Activated T-helper 1 cell treated with anti-CD3 and anti-CD28 coated beads, Interleukin-2, amount 50 U/mL, for 16 hours (primary cell): Measurements from ENCODE around the gene TRIM36.

ENCODE experiments used
- DNase-seq, 2 donors: peaks; one replicate each; pipeline ENCODE4 v3.0.0-alpha.2; 2020; ENCODE audit warnings: low read depth in 1 of 2, low spot score in 1 of 2

The TRIM36 gene

DNA sequence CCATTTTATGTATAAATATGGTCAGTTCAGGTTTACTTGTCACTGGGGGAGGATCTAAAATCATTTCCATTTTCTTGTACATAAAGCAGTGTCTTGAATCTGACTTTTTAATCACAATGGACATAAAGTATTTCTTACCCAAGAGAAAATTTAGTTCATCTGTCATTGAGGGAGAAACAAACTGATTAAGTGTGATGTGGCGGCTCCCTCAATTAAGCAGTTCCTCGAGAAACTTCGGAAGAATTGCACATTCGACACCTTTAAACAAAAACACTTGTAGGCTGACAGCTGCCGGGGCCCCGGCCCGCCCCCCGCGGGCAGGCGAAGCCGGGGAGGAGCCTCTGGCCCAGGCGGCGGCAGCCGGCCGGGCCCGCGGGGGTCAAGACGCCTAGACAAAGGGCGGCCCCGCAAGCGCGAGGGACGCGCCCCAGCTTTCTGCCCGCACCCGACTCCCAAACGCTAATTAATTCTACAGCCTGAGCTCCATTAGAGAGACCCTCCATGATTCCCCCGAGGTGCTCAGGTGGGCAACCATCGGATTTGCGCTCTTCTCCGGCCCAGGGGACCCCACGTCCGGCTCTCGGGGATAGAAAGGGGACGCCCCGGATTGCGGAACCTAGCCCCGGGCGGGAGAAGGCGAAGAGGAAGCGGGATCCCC is 750 bp downstream of the TRIM36 start:
- DNase-seq: no peak

DNA sequence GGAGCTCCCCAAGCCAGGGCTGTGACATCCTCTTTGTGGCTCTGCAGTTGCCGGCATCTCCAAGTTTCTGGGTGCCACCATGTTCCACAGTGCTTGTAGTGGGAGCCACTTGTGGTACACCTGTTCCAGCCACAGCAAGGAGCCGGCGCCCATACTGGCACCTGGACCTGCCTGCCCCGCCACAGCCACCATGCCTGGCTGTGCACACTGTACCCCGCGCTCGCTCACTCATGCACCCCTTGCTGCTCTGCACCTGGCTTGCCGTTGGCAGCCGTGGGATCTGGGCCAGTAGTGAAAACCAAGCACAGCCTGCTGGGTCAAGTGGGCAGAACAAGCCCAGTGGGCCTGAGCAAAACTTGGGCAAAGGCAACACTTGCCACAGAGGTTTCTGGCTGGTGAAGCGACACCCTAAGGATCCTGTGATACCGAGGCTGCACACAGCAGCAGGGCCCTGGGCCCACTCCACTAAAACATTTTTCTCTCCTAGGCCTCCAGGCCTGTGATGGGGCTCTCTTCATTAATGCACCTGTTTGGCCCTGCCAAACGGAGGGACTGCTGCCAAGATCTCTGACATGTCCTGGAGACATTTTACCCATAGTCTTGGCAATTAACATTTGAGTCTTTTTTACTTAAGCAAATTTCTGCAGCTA is 2.8 kb downstream of the TRIM36 start:
- DNase-seq: no peak

DNA sequence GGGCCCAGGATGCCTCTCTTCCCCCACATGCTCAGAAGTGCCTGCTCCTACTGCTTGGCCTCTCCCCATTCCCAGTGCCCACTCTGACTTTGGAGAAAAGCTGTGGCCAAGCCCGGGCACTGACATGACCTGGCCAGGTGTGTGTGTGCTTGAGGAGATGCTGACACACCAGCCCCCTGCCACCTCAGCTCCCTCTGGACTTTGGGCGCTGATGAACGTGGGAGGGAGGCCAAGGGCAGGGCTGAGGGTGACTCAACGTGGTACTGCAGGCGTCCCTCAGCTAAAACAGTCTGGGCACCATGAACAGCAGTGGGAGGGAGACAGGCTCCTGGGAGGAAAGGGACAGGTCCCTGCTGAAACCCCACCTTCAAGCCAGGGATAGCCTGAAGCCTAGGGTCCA is 3.9 kb downstream of the TRIM36 start:
- no peak for DNase-seq

DNA sequence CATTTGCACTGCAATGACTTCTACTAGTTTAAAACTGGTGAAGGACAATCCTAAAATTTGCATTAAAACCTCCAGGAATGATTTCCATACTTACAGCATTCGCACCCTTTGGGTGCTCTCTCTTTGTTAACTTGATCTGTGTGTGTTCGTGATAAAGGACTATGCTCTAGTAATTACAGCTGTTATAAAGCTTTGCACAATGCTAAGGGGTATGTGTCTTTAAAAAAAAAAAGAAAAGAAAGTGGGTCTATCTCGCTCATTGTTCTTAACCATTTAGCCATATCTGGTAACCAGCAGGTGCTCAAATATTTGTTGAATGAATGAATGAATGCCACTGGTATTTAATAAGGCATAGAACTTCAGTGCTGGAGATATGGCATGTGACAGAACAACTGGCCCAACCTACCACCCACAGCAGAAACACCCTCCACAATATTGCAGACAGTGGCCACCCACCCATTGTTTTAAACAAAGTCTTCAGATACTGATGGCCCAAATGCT is 8.7 kb downstream of the TRIM36 start:
- no peak for DNase-seq

DNA sequence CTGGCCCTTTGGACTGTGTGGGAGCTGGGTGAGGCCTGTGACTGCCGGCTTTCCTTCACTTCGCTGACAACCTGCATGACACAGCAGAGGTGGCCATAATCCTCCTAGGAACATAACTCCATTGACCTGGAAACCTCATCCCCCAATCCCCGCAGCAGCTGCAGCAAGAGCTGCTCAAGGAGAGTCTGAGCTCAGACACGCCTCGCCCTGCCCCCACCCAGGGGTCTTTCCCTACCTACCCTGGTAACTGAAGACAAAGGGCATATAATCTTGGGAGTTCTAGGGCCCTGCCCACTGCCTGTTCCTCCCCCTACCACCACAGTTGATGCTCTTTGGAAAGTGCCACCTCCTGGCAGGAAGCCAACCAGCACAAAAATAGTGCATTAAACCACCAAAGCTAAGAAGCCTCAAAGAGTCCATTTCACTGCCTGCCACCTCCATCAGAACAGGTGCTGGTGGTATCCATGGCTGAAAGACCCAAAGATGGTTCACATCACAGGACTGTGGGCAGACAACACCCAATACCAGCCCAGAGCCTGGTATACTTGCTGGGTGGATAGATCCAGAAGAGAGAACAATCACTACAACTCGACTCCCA is 18.4 kb downstream of the TRIM36 start:
- DNase-seq: no peak

DNA sequence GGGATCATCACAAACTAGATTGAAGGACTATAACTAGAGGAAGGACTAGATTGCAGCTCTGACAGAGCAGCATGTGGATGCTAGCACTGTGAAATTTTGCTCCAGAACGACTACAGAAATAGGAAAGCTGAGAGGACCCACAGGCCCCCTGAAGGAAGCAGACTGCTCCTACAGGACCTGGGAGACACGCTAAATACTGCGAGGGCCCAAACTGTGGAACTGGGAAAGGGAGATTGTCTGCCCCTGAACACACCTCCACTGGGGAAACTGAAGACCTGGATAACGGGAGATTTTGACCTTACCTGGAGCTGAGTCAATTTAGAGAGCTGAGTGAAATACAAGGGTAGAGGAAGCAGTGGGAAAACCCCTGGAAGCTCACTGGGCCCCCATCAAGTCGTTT is 19.2 kb downstream of the TRIM36 start:
- no peak for DNase-seq

DNA sequence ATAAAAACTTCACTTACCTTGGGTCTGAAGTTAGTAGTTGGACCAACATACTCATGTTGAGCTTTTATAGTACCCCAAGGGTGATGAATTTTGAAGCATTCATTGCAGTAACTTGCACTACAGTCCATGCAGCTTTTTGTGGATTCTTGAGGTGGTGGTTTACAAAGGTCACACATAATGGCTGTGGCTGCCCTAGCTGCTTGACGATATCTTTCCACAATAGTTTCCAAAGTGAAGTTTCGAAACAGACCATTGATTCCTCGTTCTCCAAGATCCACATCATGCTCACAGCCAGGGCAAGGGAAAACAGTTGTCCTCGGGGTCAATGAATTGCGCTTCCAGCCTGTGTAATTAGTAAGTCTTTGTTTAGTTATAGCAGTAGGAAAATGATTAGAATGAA is 22.7 kb downstream of the TRIM36 start:
- DNase-seq: no peak

DNA sequence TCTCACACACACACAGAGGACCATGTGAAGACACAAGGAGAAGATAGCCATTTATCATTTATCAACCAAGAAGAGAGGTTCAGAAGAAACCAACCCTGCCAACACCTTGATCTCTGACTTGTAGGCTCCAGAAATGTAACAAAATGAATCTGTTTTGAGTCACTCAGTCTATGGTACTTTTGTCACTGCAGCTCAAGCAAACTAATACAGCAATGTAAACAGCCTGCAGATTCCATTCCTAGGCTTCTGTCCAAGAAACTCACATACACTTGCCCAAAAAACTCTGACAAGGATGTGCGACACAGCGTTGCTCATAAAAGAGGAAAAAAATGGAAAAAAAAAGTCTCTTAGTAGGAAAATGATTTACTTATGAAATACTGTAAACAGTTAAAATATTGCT is 33.4 kb downstream of the TRIM36 start:
- DNase-seq: no peak

DNA sequence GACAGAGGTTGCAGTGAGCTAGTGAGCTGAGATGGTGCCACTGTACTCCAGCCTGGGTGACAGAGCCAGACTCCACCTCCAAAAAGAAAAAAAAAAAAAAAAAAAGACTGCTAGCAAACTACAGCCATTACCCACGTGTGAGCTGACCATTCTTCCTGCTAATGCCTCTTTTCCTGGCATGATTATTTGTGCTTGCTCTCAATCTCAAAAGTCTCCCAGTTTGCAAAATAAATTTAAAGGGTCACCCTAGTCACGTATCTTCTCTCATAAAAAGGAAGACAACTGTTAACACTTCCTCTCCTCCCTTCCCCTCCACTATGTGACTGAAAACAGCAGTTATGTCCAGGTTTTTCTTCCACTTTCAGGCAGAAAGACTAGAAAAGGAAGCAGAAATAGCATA is 37.2 kb downstream of the TRIM36 start:
- DNase-seq: no peak

DNA sequence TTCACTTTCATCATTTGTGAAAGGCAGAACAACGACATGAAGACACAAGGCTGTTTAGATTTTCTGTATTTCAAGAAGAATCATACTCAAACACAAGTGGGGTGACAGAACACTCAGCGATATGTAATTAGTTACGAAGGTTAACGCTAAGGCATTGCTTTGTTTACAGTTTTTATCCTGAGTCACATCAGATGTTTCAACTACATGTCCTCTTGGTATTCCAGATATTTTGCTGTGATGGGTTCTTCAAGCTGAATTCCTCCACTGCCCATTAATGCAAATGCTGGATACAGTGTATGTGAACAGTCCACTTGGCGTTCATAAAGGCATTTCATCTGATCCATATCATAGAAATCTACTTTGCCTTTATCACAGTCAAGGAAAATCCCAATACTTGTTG is 43.4 kb downstream of the TRIM36 start:
- no peak for DNase-seq

DNA sequence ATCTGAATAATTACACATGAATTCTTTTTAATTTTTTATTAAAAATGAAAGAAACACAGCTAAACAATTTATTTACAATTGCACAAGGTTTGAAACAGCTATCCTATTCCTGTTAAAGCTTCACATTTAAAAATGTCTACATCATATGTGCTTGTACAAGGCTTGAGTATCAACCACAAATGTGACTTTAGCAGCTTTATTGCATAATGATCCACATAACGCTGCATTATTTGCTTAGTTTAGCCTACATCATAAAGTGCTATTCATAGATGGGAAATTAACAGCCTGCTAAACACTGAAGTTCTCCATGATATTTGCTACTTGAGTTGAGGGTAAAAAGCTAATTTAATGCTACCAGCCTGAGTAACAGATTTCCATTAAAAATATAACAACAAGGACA is 45.0 kb downstream of the TRIM36 start:
- no peak for DNase-seq

DNA sequence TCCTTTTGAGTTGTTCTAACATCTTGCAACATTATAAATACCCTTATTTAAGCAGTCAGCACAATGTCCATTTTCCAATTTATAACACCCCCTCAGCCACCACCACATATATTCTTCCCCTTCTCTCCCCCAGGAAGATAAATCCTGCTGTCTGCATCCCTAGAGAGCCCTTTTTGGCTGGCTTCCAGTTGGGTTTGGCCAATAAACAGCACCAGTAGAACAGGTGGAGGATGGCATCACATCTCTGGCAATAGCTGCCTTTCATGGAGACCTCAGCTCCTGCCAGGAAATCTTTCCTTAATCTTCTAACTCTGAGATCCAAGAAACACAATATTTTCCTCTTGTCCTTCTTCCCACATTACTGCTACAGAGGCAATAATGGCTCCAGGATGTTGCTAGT is 53.7 kb downstream of the TRIM36 start:
- DNase-seq: no peak

DNA sequence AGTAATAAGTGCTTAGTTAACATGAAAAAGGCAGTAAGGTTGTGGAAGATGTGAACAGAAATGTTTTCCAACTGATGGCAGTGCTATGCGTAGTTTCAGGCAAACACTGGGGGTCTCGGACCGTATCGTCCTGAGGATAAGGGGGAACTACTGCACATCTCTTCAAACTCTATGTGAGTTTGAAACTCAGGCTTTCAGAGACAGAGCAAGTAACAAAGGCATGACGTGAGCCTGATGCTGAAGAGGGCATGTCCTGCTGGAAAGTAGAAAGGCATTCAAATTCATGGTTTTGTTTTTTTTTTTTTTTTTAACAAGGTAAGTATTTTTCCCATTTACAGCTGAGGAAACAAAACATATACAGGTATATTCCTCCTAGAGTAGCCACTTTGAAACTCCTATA is 59.9 kb downstream of the TRIM36 start:
- DNase-seq: no peak

DNA sequence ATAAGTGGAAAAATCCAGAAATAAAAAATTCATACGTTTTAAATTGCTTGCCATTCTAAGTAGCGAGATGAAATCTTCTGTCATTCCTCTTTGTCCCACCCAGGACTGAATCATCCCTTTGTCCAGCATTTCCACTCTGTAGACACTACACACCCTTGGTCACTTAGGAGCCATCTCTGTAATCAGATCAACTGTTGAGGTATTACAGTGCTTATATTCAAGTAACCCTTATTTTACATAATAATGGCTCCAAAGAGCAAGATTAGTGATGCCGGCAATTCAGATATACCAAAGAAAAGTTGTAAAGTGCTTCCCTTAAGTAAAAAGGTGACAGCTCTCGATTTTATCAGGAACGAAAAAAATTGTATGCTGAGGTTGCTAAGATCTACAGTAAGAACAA is 60.4 kb downstream of the TRIM36 start:
- no peak for DNase-seq

DNA sequence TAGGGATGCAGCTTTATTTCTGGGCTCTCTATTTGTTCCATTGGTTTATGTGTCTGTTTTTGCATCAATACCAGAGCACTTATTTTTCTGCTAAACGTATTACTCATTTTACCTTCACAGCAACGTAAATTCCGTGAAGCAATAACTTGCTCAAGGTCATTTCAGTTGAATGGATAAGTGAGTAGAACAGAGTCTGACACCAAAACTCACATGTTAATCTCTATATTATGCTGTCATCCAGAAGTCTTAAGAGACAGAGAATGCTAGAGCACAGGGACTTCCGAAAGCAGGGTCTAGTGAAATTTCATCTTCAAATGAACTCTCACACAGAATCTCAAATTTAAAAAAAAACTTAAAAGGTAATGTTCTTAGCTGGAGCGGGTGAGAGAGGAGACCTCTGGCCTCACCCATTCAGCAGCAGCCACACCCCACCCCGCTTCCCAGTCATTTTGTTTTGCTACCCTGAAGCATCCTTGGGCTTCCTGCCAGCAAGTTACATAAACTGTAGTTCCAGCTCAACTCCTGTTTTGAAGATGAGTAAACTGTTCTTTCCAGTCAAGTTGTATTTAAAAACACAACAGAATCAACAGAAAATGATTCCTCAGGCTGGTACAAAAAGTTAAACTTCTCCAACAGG is 69.3 kb downstream of the TRIM36 start:
- no peak for DNase-seq

DNA sequence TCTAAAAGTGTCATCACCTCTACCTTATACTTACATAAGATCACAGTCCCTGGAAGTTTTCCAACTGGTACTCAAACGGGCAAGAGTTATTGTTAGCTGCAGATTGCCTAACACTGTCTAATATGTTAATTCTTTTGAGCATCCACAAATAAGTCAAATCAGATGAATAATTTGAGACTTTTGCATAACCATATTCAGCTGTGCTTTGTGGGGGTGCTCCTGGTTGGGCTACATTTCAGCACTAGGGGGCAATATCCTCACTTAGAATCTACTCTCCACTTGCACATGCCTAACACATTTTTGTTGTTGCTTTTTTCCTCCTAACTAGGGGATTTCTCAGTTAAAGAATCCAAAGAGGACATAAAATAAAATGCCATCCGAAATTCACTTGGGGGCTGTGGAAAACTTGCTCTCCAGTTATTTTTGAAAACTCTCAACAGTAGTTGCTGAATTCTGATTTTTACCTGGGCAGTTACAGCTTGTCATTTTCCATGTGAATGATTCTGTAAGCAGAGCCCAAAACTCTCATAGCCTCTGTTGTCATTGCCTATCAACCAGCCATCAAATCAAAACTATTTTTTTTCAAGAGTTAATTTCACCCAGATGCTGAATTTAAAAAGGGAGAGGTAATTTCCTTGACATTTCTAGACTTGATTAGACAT is 71.5 kb downstream of the TRIM36 start:
- no peak for DNase-seq

DNA sequence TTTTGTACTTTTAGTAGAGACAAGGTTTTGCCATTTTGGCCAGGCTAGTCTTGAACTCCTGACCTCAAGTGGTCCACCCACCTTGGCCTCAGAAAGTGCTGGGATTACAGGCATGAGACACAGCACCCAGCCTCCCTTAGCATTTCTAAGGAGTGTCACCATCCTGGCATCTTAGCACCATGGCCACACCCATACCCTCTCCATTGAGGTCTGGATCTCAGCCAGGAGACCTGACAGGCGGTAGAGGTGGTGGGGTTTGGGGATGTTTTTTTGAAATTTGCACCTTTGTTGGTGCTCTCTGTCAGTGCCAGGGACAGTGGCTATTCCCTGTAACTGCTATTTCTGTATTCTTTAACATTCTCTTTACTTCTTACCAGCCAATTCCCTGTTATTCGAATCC is 72.5 kb downstream of the TRIM36 start:
- no peak for DNase-seq

DNA sequence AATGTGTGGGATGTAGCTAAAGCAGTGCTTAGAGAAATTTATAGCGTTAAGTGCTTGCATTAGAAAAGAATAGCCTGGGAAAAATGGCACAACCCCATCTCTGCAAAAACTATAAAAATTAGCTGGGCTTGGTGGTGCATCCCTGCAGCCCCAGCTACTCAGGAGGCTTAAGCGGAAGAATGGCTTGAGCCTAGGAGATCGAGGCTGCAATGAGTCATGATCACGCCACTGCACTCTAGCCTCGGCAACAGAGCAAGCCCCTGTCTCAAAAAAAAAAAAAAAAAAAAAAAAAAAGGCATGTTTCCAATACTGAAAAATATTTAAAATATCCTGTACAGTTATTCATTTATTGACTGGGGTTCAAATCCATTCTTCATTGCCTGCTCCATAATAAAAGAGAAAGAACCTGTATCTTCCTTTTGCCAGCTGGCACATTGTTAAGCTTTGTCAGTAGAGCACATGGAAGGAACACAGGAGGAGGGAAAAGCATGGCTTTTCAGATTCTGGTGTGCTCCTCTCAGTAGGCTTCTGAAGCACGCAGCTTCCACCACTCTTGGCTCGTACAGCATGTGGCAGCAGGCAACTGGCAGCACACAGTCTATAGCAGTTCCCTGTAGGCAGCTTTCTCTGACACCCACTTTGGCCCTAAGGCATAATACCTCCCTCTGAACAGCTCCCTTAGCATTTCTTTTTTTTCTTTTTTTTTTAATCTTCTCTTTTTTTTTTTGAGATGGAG is 73.5 kb downstream of the TRIM36 start:
- DNase-seq: no peak

DNA sequence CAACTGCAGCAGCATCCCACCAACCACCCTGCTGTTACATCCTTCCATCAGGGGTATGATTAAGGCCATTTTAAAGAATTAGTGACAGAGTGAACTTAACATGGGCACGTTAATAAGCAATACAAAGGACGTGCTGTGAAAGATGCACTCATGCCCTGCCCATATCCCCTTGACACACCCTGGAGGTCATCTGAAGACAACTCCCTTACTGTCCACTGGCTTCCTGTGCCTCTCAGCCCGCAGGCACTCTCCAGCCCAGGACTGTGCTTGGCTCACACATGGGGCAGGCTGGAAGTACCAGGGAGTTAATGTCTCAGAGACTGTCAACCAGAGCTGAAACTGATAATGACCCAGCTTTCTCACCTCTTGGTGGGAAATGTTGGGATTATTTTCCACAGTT is 81.8 kb downstream of the TRIM36 start:
- no peak for DNase-seq

DNA sequence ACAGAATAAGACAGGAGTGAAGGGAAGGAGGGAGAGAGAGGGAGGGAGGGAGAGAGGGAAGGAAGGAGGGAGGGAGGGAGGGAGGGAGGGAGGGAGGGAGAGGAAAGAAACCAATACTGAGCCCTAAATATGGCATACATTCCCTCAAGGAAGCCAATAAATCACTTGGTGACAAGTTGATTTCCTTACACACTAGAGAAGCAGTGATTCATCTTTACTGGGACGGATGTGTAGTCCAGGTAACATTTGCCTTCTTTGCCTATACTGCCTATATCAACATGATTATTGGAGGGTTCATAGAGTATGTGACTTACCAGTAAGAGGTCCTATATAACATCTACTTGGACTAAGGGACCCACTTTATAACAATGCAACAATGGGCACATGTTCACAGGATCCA is 83.2 kb downstream of the TRIM36 start:
- DNase-seq: no peak

DNA sequence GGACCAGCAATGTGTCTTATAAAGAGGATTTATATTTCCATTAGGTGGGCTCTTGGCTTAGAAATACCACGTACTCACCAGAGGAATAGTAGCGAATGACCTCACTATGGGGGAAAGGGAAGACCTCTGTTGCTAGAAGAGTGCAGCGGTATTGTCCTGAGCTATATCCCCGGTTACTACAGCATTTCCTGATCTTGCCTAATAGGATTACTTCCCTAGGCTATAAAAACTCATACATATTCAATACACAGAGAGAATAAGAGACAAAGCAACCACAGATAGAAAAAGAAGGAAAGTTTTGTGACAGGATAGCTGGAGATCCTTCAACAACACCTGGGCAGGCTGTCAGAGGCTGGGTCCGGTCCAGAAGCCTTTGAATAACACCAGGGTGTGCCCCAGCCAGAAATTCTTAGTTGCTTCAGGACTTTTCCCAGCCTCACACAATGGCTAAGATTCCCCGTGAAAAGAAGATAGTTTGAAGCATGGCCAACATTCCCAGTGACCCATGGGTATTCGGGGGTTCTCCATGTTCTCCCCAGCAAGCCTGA is 85.4 kb downstream of the TRIM36 start:
- no peak for DNase-seq
